Measurements from ENCODE around the gene PCNP. TPM values are rescaled to one million over a fixed set of nuclear protein-coding genes. Genes with fewer than 3 reads are reported as not detected.
"Not testable (repeated sequence)": the region's sequence is repeated elsewhere in the genome, so short reads cannot be mapped to it uniquely, and the experiment has no call there.

Gene PCNP
- polyA plus RNA-seq, 10 donors, result 107 to 156 (median 143) TPM

GRCh38 chr3:101629219-101629618 lies 55.2 kb downstream of the PCNP start:
- no peak for DNase-seq

DNA sequence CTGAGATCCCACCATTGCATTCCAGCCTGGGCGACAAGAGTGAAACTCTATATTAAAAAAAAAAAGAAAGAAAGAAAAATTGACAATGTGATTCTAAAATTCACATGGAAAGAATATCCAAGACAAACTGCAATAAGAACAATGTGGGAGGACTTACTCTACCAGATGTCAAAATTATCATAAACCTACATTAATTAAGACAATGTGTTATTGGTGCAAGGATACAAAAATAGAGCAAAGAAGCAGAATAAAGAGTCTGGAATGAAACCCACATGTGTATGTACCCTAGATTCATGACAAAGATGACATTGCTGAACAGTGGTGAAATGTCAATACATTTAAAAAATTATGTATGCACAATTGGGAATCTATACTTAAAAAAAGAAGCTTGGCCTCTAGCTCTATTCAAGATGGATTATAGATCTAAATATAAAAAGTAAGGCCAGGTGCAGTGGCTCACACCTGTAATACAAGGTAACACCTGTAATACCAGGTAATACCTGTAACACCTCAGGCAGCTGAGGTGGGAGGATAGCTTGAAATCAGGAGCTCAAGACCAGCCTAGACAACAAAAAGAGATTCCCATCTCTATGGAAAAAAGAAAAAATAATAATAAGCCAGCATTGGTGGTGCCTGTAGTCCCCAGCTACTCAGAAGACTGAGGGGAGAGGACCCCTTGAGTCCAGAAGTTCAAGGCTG lies 57.3 kb downstream of the PCNP start:
- no peak for DNase-seq

DNA sequence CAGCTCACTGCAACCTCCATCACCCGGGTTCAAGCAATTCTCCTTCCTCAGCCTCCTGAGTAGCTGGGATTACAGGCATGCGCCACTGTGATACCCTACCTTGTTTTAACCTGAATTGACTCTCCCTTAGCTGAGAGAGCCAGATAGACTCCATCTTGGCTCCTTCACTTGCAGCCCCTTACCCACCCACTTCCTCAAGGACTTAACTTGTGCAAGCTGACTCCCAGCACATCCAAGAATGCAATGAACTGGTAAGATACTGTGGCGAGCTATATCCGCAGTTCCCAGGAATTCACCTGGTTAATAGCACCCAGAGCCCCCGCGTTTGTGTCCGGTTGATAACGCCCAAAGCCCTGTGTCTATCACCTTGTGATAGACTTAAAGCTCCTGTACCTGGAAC lies 58.0 kb downstream of the PCNP start:
- DNase-seq, result not testable (repeated sequence)

DNA sequence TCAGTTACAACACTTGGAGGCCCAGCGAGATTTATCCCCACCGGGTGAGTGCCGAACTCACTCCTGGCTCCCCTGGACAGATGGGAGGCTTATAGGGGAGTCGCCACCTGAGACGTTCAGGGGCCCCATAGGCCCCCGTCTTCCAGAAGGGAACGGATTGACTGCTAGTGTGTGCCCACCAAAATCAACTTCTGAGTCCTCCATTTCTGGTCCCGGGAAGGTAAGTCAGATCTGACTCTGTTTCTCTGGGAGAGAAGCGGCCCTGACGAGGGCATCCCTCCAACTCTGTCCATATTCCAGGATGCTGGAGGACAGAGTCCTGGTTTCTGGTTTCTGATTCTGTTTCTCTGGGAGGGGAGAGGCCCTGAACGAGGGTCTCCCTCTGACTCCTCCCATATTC lies 58.6 kb downstream of the PCNP start:
- DNase-seq, result no peak

DNA sequence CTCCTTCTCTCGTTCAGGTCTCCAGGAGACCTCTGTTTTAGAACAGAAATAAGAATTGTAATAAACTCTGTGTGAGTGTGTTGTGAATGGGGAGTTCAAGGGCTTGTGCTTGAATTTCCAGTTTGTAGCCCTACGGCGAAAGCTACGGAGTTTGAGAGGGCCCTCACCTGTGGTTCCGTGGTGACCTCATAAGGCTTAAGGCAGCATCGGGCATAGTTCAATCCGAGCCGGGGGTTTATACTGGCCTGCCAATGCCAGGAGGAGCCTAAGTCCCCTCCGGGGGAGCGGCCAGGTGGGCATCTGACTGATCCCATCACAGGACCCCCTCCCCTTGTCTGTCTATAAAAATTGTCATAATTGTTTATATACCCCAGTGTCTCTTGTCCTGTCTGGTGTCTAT lies 59.2 kb downstream of the PCNP start:
- no peak for DNase-seq

DNA sequence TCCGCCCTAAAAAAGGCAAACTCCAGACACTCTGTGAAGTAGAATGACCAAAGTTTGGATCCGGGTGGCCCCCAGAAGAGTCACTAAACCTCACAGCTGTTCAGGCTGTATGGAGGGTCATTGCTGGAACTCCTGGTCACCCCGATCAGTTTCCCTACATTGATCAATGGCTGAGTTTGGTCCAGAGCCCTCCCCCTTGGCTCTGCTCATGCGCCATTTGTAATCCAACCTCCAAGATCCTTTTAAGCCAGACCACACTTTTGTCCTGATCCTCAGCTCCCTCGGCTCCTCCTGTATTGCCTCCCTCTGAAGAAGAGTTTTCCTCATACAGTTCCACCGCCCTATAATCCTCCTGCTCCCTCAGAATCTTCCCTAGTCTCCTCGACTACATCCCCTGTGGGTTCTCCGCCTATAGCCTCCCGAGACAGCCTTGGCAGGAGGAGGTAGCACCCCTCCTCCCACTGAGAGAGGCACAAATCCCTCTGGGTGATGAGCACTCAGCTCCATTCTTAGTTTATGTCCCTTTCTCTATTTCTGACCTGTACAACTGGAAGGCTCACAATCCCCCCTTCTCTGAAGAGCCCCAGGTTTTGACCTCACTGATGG lies 60.7 kb downstream of the PCNP start:
- DNase-seq, result no peak

GRCh38 chr3:101635345-101635744 lies 61.4 kb downstream of the PCNP start:
- DNase-seq, result no peak

- DNase-seq, result peak; percentile 2 to 43 (median 19)
These were observed 62.2 kb downstream of the PCNP start for GRCh38 chr3:101635954-101636798.

GRCh38 chr3:101637451-101637850 lies 63.5 kb downstream of the PCNP start:
- DNase-seq, result no peak

DNA sequence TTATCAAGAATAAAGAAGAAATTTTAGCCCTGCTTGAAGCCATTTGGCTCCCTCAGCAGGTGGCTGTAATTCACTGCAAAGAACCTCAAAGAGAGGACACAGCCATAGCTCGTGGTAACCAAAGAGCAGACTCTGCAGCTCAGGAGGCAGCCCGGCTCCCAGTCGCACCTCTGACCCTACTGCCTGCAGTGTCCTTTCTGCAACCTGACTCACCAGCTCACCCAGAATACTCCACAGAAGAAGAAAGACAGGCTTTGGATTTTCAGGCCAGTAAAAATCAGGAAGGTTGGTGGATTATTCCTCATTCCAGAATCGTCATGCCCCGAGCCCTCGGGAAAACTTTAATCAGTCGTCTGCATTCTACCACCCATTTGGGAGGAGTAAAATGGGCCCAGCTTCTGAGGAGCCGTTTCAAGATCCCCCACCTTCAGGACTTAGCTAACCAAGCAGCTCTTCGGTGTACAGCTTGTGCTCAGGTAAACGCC lies 64.3 kb downstream of the PCNP start:
- no peak for DNase-seq

GRCh38 chr3:101639280-101639963 lies 65.4 kb downstream of the PCNP start:
- no peak for DNase-seq

- DNase-seq, result no peak
These were observed 66.3 kb downstream of the PCNP start for GRCh38 chr3:101640256-101640655.

DNA sequence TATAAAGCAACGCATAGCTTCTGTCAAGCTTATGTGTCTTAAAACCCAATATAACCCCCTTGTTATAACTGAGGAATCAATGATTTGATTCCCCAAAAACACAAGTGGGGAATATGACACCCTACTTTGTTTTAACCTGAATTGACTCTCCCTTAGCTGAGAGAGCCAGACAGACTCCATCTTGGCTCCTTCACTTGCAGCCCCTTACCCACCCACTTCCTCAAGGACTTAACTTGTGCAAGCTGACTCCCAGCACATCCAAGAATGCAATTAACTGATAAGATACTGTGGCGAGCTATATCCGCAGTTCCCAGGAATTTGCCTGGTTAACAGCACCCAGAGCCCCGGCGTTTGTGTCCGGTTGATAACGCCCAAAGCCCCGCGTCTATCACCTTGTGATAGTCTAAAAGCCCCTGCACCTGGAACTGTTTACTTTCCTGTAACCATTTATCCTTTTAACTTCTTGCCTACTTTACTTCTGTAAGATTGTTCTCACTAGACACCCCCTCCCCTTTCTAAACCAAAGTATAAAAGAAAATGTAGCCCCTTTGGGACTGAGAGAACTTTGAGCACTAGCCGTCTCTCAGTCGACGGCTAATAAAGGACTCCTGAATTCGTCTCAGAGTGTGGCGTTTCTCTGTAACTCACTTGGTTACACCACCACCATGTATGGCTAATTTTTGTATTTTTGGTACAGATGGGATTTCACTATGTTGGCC lies 67.6 kb downstream of the PCNP start:
- DNase-seq, result not testable (repeated sequence)

GRCh38 chr3:101642441-101642840 lies 68.5 kb downstream of the PCNP start:
- no peak for DNase-seq

DNA sequence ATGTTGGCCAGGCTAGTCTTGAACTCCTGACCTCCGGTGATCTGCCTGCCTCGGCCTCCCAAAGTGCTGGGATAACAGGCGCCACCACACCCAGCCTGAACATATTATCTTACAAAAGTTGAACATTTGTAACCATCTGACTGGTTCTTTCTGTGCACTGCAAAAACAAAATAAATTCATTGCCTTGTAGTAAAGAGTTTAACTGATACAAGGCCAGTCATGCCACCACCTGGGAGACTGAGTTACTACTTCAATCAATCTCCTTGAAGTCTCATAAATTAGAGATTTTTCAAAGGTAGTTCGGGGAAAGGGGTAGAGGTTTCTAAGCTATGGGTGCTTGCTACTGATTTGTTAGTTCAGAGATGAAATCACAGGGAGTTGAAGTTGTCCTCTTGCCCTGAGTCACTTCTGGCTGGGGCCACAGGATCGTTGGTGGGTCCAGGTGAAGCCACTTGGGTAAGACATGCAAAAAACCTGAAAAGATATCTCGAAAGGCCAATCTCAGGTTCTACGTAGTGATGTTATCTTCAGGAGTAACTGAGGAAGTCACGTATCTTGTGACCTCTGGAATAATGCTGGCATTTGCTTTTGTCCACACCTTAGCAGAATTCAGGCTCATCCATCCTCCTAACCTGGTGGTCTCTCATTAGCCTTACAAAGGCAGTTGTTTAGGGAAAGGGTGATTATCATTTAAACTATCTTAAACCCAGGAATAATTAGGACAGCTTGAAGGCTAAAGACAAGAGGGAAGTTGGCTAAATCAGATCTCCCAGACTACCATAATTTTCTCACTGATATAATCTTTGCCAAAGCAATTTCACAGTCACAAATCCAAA lies 69.2 kb downstream of the PCNP start:
- DNase-seq, result no peak

Other genes with a start within 250 kb of the PCNP start
- 10 to 100 TPM; 26.4 to 54.6 (median 37.7) TPM for gene SENP7, start 61.0 kb upstream of the PCNP start, polyA plus RNA-seq (ENCODE audit: insufficient read length in 10 of 10)
- 10 to 100 TPM; 21.7 to 30.6 (median 24.9) TPM for gene TRMT10C, start 12.3 kb upstream of the PCNP start, polyA plus RNA-seq (ENCODE audit: insufficient read length in 10 of 10)
- 10 to 100 TPM; 12.6 to 18.7 (median 16.8) TPM for gene ZBTB11, start 103.0 kb downstream of the PCNP start, polyA plus RNA-seq (ENCODE audit: insufficient read length in 10 of 10)
- gene RPL24, start 112.5 kb downstream of the PCNP start, polyA plus RNA-seq (ENCODE audit: insufficient read length in 10 of 10), result 1,000 to 10,000 TPM; 1,798 to 2,309 (median 1,999) TPM
- 10 to 100 TPM in 9 of 10 donors, 1 to 10 TPM in 1; 8.8 to 16.1 (median 11.7) TPM for gene CEP97, start 150.4 kb downstream of the PCNP start, polyA plus RNA-seq (ENCODE audit: insufficient read length in 10 of 10)
- 10 to 100 TPM; 13.7 to 24.1 (median 19.0) TPM for gene NXPE3, start 205.0 kb downstream of the PCNP start, polyA plus RNA-seq (ENCODE audit: insufficient read length in 10 of 10)